CD4-positive, alpha-beta T cell treated with Interleukin-4 for 1 hour (primary cell): ENCODE data around the gene MTHFR.
"Not testable (repeated sequence)": the region's sequence is repeated elsewhere in the genome, so short reads cannot be mapped to it uniquely, and the experiment has no call there.

Experiments
- DNase-seq, 2 donors: peaks; one replicate each; pipeline ENCODE4 v3.0.0-alpha.2; 2020 to 2022

MTHFR gene

GRCh38 chr1:11831945-11832725 lies 26.4 kb upstream of the MTHFR start:
- DNase-seq = no peak

- DNase-seq = no peak
Measured at GRCh38 chr1:11828511-11828910, 22.7 kb upstream of the MTHFR start.

DNA sequence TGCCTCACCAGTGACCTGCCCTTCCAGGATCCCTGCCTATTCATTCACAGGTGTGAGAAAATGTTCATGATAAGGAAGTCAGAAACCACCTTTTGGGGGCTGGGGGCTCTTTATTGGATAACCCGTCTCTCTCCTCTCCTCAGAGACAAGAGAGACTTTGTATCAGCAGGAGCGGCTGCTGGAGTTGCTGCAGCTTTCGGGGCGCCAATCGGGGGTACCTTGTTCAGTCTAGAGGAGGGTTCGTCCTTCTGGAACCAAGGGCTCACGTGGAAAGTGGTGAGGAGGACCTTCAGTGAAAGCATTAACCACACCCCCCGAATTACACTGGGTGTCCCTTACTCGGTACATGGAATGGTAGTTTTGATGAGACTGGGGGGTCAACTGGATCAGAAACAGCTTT lies 21.2 kb upstream of the MTHFR start:
- DNase-seq = no peak

- DNase-seq = no peak
Measured at GRCh38 chr1:11825131-11825530, 19.4 kb upstream of the MTHFR start.

- DNase-seq = no peak
Measured at GRCh38 chr1:11823366-11824137, 17.8 kb upstream of the MTHFR start.

DNA sequence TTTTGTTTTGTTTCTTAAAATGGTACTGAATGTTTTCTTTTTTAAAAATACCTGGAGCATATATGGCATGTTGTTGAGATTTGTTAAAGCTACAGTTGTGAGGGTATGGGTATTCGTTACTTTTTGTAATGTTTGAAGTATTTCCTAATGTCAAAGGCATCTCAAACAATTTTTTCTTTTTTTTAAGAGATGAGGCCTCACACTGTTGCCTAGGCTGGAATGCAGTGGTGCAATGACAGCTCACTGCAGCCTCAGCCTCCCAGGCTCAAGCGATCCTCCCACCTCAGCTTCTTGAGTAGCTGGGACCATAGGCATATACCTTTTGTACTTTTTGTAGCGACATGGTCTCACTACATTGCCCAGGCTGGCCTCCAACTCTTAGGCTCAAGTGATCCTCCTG lies 16.3 kb upstream of the MTHFR start:
- no peak for DNase-seq

- DNase-seq = no peak
Measured at GRCh38 chr1:11817192-11817591, 11.4 kb upstream of the MTHFR start.

DNA sequence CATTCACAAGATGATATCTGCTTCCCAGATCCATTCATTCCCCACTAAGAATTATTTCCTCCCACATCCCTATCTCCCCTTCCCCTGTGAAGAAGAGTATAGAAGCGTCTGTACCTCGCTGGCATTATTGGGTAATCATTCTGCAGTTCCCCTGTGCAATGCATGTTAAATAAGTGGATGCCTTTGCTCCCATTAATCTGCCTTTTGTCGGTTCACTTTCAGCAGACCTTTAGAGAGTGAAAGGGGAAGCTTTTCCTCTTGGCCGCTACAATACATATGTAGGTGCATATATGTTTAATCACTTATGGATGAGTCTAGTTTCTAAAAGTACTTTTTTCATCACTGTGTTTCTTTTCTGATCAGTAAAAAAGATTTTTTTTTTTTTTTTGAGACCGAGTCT lies 7.3 kb upstream of the MTHFR start:
- no peak for DNase-seq

DNA sequence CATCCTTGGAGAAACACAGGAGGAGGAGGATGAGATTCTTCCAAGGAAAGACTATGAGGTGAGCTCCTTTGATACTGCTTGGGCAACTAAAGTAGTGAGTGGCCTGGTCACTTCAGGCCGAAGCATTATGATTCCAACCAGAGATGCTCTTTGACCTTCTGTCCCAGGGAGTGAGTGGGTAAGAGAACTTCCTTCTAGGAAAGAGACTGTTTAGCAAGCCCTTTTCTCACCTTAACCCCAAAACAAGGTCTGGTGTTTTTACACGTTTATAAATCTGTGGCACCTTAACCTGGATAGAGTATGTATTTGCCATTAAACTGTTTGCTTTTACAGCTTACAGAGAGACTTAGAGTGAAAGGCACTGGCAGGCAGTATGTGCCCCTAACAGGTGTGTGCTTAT lies 1.4 kb upstream of the MTHFR start:
- DNase-seq = no peak

DNA sequence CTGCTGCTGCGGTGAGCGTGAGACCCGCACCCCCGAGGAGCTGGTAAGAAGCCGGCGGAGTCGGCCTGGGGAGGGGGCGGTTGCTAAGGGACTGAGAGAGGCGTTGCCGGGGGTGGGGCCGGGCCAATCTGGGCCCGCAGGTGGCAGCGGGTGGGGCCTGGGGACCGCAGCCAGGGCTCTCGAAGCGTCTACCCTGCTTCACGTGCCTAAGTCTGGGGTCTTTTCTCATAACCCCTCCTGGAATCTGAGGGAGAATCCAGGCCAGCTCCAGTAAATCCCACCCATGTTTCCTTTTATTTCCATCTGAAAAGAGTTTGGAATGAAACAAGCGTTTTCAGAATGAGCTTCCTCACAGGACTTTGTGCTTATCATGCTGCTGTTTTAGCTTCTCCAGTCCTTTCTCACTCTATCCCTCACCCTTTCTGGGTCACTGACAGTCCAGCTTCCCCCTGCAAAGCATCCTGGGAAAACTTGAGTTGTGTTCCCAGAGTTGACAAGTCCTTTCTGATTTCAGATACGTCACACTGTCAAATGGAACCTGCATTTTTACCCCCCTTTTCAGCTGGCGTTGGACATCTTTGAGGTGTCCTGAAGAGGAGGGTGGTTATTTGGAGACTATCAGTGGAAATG lies 658 bp upstream of the MTHFR start:
- peak in 1 of 2 donors; percentile 29 for DNase-seq

- peak in 1 of 2 donors; percentile 38 for DNase-seq
Measured at GRCh38 chr1:11804666-11805421, 920 bp downstream of the MTHFR start.

DNA sequence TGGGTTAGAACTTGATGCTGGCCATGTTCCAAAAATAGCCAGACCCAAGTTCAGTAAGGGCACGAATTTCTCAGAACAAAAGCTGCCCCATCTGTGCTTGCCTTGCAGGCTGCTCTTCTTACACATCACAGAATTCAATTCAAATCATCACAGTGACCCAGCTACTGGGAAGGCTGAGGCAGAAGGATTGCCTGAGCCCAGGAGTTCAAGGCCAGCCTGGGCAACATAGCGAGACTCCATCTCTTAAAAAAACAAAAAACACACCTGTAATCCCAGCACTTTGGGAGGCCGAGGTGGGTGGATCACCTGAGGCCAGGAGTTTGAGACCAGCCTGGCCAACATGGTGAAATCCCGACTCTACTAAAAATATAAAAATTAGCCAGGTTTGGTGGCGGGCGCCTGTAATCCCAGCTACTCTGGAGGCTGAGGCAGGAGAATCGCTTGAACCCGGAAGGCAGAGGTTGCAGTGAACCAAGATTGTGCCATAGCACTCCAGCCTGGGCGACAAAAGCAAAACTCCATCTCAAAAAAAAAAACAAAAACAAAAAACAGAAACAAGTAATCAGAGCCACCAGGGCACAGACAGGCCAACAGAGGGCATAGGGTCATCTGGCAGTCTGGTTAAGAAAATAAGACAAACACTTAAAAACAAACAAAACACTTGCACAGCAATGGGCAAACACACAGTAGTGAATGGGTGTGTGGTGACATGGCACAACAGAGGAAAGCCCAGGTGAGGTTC lies 1.7 kb downstream of the MTHFR start:
- not testable (repeated sequence) for DNase-seq

DNA sequence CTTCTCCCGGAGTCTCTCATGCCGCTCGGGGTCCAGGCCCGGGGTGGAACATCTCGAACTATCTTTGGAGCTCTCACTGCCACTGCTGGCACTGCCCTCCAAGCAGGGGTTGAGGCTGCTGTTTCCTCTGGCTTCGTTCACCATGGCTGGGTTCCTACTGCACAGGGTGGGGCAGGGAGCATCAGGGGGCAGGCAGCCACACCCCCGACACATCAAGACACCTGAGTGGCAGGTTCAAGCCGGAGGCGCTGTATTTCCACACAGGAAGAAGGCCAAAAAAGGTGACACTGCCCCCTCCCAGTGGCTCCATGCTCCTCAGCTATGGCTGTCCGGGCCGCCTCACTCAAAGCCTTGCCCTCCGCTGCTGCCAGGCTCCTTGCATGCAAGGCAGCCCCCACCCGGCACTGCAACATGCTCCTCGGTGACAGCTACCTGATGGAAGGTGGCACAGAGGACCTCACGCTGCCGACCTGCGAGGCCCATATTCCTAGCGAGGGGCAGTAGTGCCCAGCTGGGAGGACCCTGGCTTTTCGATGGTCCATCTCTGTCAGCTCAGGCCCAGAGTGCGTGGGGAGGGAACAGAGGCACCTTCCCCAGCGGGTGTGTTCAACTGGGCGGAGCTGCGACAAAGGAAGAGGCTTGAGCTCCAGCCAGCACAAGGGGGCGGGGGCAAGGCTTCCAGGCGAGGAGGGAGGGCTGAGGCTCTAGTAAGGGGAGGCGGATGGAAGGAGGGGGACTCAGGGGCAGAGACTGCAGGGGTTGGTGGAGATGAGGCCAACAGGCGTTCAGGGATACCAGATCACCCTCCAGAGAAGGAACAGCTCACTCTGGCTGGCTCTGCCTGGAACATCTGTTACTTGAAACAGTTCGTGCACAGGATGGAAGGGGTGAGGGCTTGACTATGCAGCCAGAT lies 2.5 kb downstream of the MTHFR start:
- peak; percentile 80 to 82 for DNase-seq

DNA sequence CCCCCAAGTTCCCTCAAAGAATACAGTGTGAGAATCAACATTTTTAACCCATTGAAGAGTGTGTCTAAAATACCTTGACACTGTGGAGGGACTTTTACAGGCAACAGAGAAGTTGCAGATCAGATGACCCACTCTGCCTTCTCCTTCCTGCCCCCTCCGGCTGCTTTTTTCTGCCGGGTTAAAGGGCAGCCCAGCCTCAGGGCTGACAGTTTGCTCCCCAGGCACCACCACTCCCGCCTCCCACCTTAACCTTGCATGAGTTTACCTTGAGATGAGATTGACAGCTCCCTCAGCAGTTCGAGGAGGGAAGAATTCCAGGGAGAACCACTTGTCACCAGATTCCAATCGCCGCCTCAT lies 3.2 kb downstream of the MTHFR start:
- peak in 1 of 2 donors; percentile 29 for DNase-seq

GRCh38 chr1:11800756-11801433 lies 4.9 kb downstream of the MTHFR start:
- DNase-seq = no peak

- no peak for DNase-seq
Measured at GRCh38 chr1:11800391-11800755, 5.4 kb downstream of the MTHFR start.

DNA sequence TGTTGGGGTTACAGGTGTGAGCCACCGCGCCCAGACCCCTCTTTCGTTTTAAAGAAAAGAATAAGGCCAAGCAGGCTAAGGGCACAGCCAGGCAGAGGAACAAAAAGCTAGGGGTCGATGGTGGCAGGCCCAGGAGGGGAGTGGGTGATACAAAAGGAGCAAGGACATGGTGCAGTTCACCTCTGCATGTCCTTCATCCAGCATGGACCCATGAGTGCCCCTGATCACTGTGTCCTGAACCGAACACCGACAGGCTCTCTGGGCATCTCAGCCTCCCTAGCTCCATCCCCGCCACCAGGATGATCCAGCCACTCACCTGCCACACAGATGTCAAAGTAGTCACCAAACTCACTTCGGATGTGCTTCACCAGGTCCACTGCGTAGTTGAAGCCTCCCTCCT lies 5.9 kb downstream of the MTHFR start:
- no peak for DNase-seq

DNA sequence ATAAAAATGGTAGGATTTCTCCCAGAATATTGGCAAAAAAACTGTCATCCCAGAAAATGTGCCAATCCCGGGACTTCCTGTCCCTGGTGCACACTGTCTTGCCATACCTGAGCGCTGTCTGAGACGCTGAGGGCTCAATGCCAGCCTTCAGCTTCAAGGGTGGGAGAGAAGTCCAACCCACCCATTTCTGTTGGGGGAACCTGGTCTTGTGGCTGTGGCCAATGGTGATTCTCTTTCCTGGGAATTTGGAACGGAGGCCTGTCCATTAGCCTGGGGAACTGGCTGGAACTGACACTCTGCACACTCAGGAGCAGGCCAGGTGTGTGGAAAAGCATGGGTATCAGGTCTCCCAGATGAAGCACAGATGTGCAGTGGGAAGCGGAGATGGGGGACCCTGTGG lies 6.7 kb downstream of the MTHFR start:
- no peak for DNase-seq

DNA sequence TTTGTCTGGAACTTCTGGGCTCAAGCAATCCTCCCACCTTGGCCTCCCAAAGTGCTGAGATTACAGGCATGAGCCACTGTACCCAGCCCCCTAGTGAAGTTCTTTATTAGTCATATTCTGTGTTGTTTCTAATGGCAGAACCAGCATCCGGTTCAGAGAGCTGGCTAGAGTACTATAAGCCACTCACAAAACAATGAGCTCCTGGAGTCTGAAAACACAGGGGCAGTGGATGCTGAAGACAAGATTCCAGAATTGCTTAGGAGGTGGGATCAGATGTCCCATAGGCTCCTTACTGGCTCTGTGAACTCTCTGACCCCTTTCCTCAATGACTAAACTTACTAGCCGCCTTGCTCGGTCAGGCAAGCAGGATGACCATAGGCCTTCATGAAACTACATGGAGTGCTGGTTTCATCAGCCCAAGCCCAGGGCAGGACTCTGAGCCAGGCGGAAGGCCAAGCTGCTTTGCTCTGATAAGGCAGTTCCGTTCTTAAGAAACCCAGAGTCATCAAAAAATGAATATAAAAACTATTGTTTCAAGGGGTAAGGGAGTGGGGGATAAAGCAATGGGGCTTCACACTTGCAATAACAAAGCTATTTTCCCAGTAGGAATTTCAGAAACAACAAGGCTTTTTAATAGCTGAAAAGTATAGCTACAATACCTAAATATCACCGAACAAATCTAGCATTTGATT lies 8.1 kb downstream of the MTHFR start:
- no peak for DNase-seq
